PFSK-1 (cell line): ENCODE results near the gene PLEK. TPM values are rescaled to one million over a fixed set of nuclear protein-coding genes. Genes with fewer than 3 reads are reported as not detected.
A peak's percentile ranks its signal among the peaks of the same experiment; 100 is the strongest.

Experiments used
- FOXP2 ChIP-seq: optimal IDR thresholded peaks from 2 replicates; pipeline ENCODE3; 2011; ENCODE audit warnings: borderline replicate concordance, control low read depth, inconsistent platforms; ENCODE audit not compliant: insufficient read depth; ENCODE audit errors: extremely low read length, extremely low read depth
- POLR2AphosphoS5 ChIP-seq: IDR thresholded peaks from 2 replicates; pipeline ENCODE4 v1.6.1; 2012; ENCODE audit warnings: low read depth, mild to moderate bottlenecking, control low read depth, low read length, moderate library complexity
- REST ChIP-seq, 2 experiments: IDR thresholded peaks; 2 replicates each; pipeline versions ENCODE4 v1.6.1 to v1.8.0; 2011 to 2012; ENCODE audit warnings: low read depth in 2 of 2, low read length in 2 of 2, control low read depth in 1 of 2, inconsistent platforms in 1 of 2, mild to moderate bottlenecking in 1 of 2, moderate library complexity in 1 of 2; ENCODE audit not compliant: insufficient read depth in 1 of 2
- SIN3A ChIP-seq: IDR thresholded peaks from 2 replicates; pipeline ENCODE4 v1.6.1; 2012; ENCODE audit warnings: mild to moderate bottlenecking, low read length, moderate library complexity, borderline replicate concordance; ENCODE audit not compliant: insufficient read depth
- TAF1 ChIP-seq: IDR thresholded peaks from 2 replicates; pipeline ENCODE4 v1.6.1; 2012; ENCODE audit warnings: low read length, control low read depth, borderline replicate concordance; ENCODE audit not compliant: insufficient read depth
- polyA plus RNA-seq: library from polyadenylated mRNA; unstranded; fragments of >200 nt; gene quantifications from one replicate; pipeline ENCODE4 v1.2.1, GENCODE V29; 2012; ENCODE audit warnings: low read depth, missing spikeins; ENCODE audit not compliant: insufficient read length

The PLEK gene
- polyA plus RNA-seq = not detected

GRCh38 chr2:68365087-68365486 is at the start of gene PLEK:
PLEK (plus strand) TSS chr2:68365282; CDS start chr2:68365352, 70 bp downstream.
- TF ChIP-seq FOXP2 (no peak), TAF1 (no peak), SIN3A (no peak), POLR2AphosphoS5 (no peak), REST (IDR thresholded peaks at IDR 0.05; ENCODE audit: insufficient read depth in 1 of 2, low read depth in 2 of 2, low read length in 2 of 2) (no peak)

GRCh38 chr2:68316111-68316510 is 49.0 kb upstream of the PLEK start:
- no peak for TF ChIP-seq TAF1
- TF ChIP-seq POLR2AphosphoS5 = no peak
- no peak for TF ChIP-seq SIN3A
- TF ChIP-seq FOXP2 = no peak
- no peak for TF ChIP-seq REST (IDR thresholded peaks at IDR 0.05; ENCODE audit: insufficient read depth in 1 of 2, low read depth in 2 of 2, low read length in 2 of 2)

GRCh38 chr2:68317971-68318913 is 46.8 kb upstream of the PLEK start:
- TF ChIP-seq TAF1 (no peak; the same call in 1 of the 2 replicates), SIN3A (0 out of 2 replicates have a peak, but pooled peaks have one; percentile 34), REST (IDR thresholded peaks at IDR 0.05; ENCODE audit: insufficient read depth in 1 of 2, low read depth in 2 of 2, low read length in 2 of 2) (no peak)

GRCh38 chr2:68318914-68319397 is 46.1 kb upstream of the PLEK start:
- TF ChIP-seq POLR2AphosphoS5 (no peak), REST (IDR thresholded peaks at IDR 0.05; ENCODE audit: insufficient read depth in 1 of 2, low read depth in 2 of 2, low read length in 2 of 2) (0 out of 4 replicates have a peak, but pooled peaks of 1 of the 2 experiments have one; percentile 7), TAF1 (0 out of 2 replicates have a peak, but pooled peaks have one; percentile 17)
